Transverse colon (tissue), 4 donors: ENCODE data around the gene ABLIM2. TPM values are rescaled to one million over a fixed set of nuclear protein-coding genes. Genes with fewer than 3 reads are reported as not detected.

Source experiments
- DNase-seq: peaks from one replicate; pipeline ENCODE4 v3.0.0-alpha.2; 2019
- H3K27ac ChIP-seq, 4 donors: fragments of 200-600 bp; sonication (generic); 2 replicates each; pipeline ENCODE4 v1.5.1; 2016 to 2018; ENCODE audit warnings: inconsistent platforms in 4 of 4
- H3K27me3 ChIP-seq: fragments of 200-600 bp; sonication (generic); 2 replicates; pipeline ENCODE4 v1.5.1; 2017; ENCODE audit warnings: inconsistent platforms
- H3K36me3 ChIP-seq, 4 donors: fragments of 200-600 bp; sonication (generic); 2 replicates each; pipeline ENCODE4 v1.5.1; 2017 to 2019; ENCODE audit warnings: inconsistent platforms in 4 of 4
- H3K4me1 ChIP-seq, 4 donors: fragments of 200-600 bp; sonication (generic); 2 replicates each; pipeline ENCODE4 v1.5.1; 2017 to 2020; ENCODE audit warnings: inconsistent platforms in 4 of 4
- H3K4me3 ChIP-seq, 4 donors: fragments of 200-600 bp; sonication (generic); 1 replicate in 1 of 4; 2 replicates in 3 of 4; pipeline versions ENCODE4 v1.5.1 to v1.6.1; 2017 to 2019; ENCODE audit warnings: inconsistent platforms in 4 of 4
- H3K9me3 ChIP-seq, 2 donors: fragments of 200-600 bp; sonication (generic); 2 replicates each; pipeline ENCODE4 v1.5.1; 2017 to 2019; ENCODE audit warnings: inconsistent platforms in 2 of 2
- CTCF ChIP-seq, 5 experiments: fragments of 200-600 bp in 3 of 5; fragments of 450-650 bp in 2 of 5; sonication (generic) in 3 of 5; IDR thresholded peaks; 1 replicate in 2 of 5; 2 replicates in 3 of 5; pipeline ENCODE4 v1.5.1; 2016 to 2017; ENCODE audit warnings: antibody characterized with exemption in 5 of 5, inconsistent platforms in 3 of 5, mild to moderate bottlenecking in 2 of 5, moderate library complexity in 1 of 5
- EP300 ChIP-seq: sonication (generic); formaldehyde crosslinking; IDR thresholded peaks from one replicate; pipeline ENCODE4 v1.6.1; 2017; ENCODE audit warnings: antibody characterized with exemption, low read depth
- POLR2A ChIP-seq: fragments of 450-650 bp; IDR thresholded peaks from one replicate; pipeline ENCODE4 v1.6.1; 2016; ENCODE audit warnings: antibody characterized with exemption, mild to moderate bottlenecking, moderate library complexity
- POLR2AphosphoS5 ChIP-seq, 3 donors: sonication (generic); formaldehyde crosslinking; IDR thresholded peaks; one replicate each; pipeline ENCODE4 v1.6.1; 2016; ENCODE audit warnings: antibody characterized with exemption in 3 of 3
- WGBS, 2 donors: methylation state at CpG; one replicate each; pipeline ENCODE4 v1.1.5; 2018; ENCODE audit warnings: low coverage in 1 of 2; 5-methylcytosine and 5-hydroxymethylcytosine counted together
- in situ Hi-C, 4 donors: fragments of 200-750 bp; cut with MboI; loops; one replicate each; pipeline versions ENCODE4 v1.15.0 to v1.15.1; 2017; ENCODE audit warnings: low sequenced_read_pairs in 3 of 4, low pct_ligation_motif_present in 1 of 4, low pct_unique_long_range_greater_than_20kb in 1 of 4
- intact Hi-C: fragments of 100-400 bp; cut with DNase I; formaldehyde crosslinking; loops from one replicate; pipeline ENCODE4 v1.15.1; 2023; ENCODE audit warnings: low total_unique reads
- total RNA-seq, 4 donors: library from RNA; depleted of rRNA; stranded (reverse); fragments of >200 nt; gene quantifications; one replicate each; pipeline ENCODE4 v1.1.0, GENCODE V29; 2016

The ABLIM2 gene
- total RNA-seq, 4 donors from 2014 or later: 3.2 to 58.4 (median 14.2) TPM

GRCh38 chr4:8122746-8123145 lies 35.9 kb downstream of the ABLIM2 start:
- no peaks in the 10 kb centered on the region for H3K27me3 ChIP-seq
- WGBS, 2 donors: 94 to 100% methylated on average over 1 to 10 of the region's 10 CpGs
- no peak for DNase-seq
- intact Hi-C loops (no loop called here), in situ Hi-C loops (no loop called here)
- H3K9me3 ChIP-seq: no peaks in the 10 kb centered on the region
- H3K27ac ChIP-seq: no peak overlapping the region
- no peak for TF ChIP-seq POLR2AphosphoS5 (IDR thresholded peaks at IDR 0.05)
- TF ChIP-seq EP300: no peak
- no peak for TF ChIP-seq CTCF (IDR thresholded peaks at IDR 0.05)
- no peak for TF ChIP-seq POLR2A
- no peaks in the 10 kb centered on the region for H3K4me1 ChIP-seq
- H3K36me3 ChIP-seq: no peaks in the 10 kb centered on the region
- H3K4me3 ChIP-seq: no peak overlapping the region

GRCh38 chr4:8121292-8122015 lies 37.2 kb downstream of the ABLIM2 start:
- TF ChIP-seq POLR2A: no peak
- TF ChIP-seq CTCF (IDR thresholded peaks at IDR 0.05): no peak
- TF ChIP-seq EP300: no peak
- TF ChIP-seq POLR2AphosphoS5 (IDR thresholded peaks at IDR 0.05): no peak
- no peak overlapping the region for H3K4me3 ChIP-seq
- H3K27ac ChIP-seq: no peak overlapping the region
- H3K36me3 ChIP-seq: no peaks in the 10 kb centered on the region
- no peak for DNase-seq
- intact Hi-C loops: no loop called here
- in situ Hi-C loops: no loop called here
- H3K9me3 ChIP-seq: no peaks in the 10 kb centered on the region
- 94% methylated on average over 10 of the region's 16 CpGs; no CpG with 5 or more reads in 1 of the 2 donors for WGBS, 2 donors
- H3K4me1 ChIP-seq: no peaks in the 10 kb centered on the region
- H3K27me3 ChIP-seq: no peaks in the 10 kb centered on the region

GRCh38 chr4:8120501-8120900 lies 38.1 kb downstream of the ABLIM2 start:
- H3K27ac ChIP-seq: no peak overlapping the region
- no peaks in the 10 kb centered on the region for H3K36me3 ChIP-seq
- no peaks in the 10 kb centered on the region for H3K27me3 ChIP-seq
- 86 to 100% methylated on average over 2 to 12 of the region's 12 CpGs for WGBS, 2 donors
- H3K9me3 ChIP-seq: no peaks in the 10 kb centered on the region
- no peak overlapping the region for H3K4me3 ChIP-seq
- no peaks in the 10 kb centered on the region for H3K4me1 ChIP-seq
- TF ChIP-seq POLR2AphosphoS5 (IDR thresholded peaks at IDR 0.05) (no peak), EP300 (no peak), POLR2A (no peak), CTCF (IDR thresholded peaks at IDR 0.05) (no peak)
- in situ Hi-C loops: no loop called here
- intact Hi-C loops: no loop called here
- DNase-seq: no peak

GRCh38 chr4:8119877-8120276 lies 38.7 kb downstream of the ABLIM2 start:
- no peaks in the 10 kb centered on the region for H3K9me3 ChIP-seq
- intact Hi-C loops (no loop called here), in situ Hi-C loops (no loop called here)
- H3K27me3 ChIP-seq: no peaks in the 10 kb centered on the region
- no peaks in the 10 kb centered on the region for H3K36me3 ChIP-seq
- H3K27ac ChIP-seq: no peak overlapping the region
- TF ChIP-seq POLR2A (no peak), EP300 (no peak), POLR2AphosphoS5 (IDR thresholded peaks at IDR 0.05) (no peak), CTCF (IDR thresholded peaks at IDR 0.05) (no peak)
- H3K4me3 ChIP-seq: no peak overlapping the region
- no peak for DNase-seq
- H3K4me1 ChIP-seq: peaks cover 0 to 6% (median under 1%) of the 10 kb centered on the region in 4 donors
- 94% methylated on average over 18 of the region's 18 CpGs; no CpG with 5 or more reads in 1 of the 2 donors for WGBS, 2 donors
